ENCODE results near the gene AKR1B15.
A peak's percentile ranks its signal among the peaks of the same experiment; 100 is the strongest.

The AKR1B15 gene

DNA sequence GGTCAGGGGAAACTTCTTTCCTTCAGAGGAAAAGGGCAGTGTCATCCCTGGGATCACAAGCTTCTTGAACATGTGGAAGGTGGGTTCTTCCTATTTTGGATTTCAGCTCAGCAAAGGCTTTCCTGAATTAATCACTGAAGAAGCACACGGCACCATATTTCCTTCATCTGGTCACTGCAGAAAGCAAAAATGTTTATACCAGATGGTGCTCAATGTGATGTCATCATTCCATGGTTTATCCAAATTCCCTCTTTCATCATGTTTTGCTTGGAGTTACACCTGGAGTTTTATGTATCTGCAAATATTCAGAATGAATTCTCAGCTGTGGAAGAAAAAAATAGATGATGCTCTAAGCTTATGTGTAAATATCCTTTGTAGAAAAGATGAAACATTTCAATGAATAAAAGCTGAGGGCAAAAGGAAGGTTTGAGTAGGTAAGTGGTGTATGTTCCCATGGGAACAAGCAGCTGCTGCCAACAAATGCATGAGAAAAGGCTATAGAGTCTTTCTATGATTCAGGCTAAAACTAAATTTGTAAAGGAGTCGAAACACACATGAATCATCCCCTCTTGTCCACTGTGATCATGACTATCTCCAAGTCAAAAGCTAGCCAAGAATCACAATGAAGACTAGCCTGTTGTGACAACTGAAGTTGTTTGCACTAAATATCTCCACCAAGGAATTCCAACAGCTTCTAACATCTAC lies 70.9 kb downstream of the AKR1B15 start:
- peak; percentile 64 for DNase-seq

DNA sequence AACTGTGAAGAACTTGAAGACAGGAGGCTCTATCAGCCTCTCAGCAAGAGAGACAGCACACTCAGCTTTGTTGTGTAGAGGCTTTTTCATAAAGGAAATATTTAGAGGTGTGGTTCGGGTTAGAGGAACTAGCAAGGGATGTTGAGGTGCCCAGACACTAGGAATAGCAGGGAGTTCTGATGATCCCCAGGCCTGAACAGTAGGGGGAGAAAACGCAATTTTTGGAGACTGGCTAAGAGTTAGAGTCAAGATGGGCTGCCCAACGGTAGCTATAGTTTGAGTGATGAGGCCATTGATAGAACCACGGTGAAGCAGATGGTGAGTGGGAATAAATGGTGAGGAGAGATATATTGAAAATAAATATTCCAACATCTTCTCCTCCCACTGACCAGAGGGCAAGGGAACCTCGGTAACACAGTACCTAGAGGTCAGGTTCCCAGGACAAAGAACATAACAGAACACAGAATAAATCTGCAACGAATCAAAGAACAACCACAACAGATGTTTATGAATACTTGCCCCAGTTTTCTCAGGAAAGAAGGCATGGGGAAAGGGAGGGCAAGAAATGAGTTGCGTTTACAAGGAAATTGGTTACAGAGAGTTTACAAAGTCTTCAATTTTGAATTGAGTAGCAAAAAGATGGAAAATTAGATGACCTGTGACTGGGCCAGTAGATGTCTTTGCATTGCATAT lies 73.5 kb downstream of the AKR1B15 start:
- DNase-seq = no peak

DNA sequence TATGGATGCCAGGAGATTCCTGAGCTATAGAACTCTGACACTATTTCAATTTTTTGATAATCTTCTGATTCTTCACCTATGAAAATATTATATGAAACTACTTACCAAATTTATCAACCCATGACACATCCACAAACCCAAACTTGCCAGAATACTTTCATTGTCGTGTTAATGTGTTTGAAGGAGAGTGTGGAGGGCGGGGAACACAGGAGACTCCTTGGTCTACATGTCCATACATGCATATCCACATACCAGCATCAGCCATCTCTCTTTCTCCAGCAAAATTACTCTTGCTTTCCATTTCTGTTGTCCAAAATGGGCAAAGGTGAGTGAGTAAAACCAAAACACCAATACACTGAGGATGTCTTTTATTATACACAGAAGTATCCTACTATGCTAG lies 74.3 kb downstream of the AKR1B15 start:
- DNase-seq = no peak

DNA sequence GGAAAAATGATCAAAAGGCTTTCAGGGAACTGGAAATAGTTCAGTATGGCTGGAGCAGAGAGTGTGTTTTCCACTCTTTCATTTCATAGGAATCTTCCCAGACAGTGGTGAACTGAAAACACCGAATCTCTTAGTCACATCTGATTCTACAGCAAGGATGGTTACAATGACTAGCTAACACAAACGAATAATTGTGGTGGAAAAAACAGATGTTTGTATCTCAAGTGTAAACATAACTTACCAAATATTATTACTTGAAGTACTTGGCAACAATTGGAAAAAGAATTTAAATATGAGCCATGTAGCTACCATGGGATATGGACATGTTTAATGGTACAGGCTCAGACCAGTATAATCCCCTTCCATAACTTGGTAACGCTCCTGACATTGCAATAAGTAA lies 76.6 kb downstream of the AKR1B15 start:
- DNase-seq = no peak

DNA sequence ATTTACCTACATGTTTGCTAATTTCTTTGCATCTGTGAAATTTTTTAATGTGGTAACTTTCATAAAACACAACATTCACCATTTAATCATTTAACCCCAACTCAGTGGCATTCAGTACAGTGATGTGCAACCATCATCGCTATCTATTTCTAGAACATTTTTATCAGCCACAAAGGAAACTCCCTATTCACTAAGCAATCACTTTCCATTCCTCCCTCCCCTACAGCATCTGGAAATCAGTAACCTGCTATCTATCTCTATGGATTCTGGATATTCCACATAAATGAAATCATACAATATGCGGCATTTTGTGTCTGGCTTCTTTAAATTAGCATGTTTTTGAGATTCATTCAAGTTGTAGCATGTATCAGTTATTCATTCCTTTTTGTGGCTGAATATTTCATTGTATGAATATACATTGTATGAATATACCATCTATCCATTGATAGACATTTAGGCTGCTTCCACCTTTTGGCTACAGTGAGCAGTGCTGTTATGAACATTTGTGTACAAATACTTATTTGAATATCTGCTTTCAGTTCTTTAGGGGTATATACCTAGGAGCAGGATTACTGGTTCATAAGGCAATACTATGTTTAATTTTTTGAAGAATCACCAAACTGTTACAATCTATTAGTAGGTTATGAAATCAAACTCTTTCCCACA lies 78.3 kb downstream of the AKR1B15 start:
- no peak for DNase-seq

DNA sequence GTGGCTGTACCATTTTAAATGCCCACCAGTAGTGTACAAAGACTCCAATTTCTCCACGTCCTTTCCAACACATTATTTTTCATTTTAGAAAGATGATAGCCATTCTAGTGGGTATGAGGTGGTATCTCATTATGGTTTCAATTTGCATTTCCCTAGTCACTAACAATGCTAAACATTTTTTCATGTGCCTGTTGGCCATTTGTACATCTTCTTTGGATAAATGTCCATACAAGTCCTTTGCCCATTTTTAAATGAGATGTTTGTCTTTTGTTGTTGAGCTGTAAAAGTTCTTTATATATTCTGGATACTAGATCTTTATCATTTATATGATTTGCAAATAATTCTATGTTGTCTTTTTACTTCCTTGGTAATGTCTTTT lies 78.9 kb downstream of the AKR1B15 start:
- no peak for DNase-seq

DNA sequence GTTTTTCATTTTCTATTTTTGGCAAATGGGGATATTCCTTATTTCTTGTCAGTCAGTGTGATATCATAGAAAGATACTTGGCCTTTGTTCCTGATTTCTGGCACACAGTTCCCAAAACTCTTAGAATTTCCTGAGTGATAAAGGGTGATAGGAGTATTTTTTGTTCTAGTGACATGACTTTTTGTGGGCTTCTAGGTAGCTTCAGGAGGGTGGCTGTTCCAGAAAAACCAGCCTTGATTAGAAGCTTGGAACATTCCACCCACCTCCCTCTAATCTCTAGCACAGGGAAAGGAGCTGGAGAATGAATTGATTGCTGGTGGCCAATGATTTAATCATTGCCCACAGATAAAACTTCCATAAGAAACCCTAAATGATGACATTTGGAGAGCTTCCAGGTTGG lies 80.5 kb downstream of the AKR1B15 start:
- DNase-seq = no peak
